ENCODE measurements around the gene SCRN2. TPM values are rescaled to one million over a fixed set of nuclear protein-coding genes. Genes with fewer than 3 reads are reported as not detected.
A peak's percentile ranks its signal among the peaks of the same experiment; 100 is the strongest.

The SCRN2 gene
- total RNA-seq, 1 donor from 2014 or later = 33.1 TPM

- Histone ChIP-seq H3K27me3 (no peaks in the 10 kb centered on the region), H3K4me3 (no peak overlapping the region)
Observed at GRCh38 chr17:47823519-47823918, 17.6 kb downstream of the SCRN2 start.

GRCh38 chr17:47822785-47823184 lies 18.3 kb downstream of the SCRN2 start:
- peaks cover 0 to 53% of the 10 kb centered on the region in 2 donors for H3K36me3 ChIP-seq
- no peak overlapping the region for H3K4me3 ChIP-seq
- intact Hi-C loops (cut with DNase I) = no loop called here
- no peaks in the 10 kb centered on the region for H3K9me3 ChIP-seq
- H3K27me3 ChIP-seq = no peaks in the 10 kb centered on the region
- H3K27ac ChIP-seq = no peak overlapping the region
- TF ChIP-seq CTCF (IDR thresholded peaks at IDR 0.05) = no peak
- TF ChIP-seq POLR2AphosphoS5 (IDR thresholded peaks at IDR 0.05; ENCODE audit: insufficient read depth in 1 of 2, low read depth in 1 of 2) = no peak
- no peak for TF ChIP-seq POLR2A (IDR thresholded peaks at IDR 0.05)
- H3K4me1 ChIP-seq = peaks cover 26% of the 10 kb centered on the region
- no peak for DNase-seq (ENCODE audit: extremely low spot score in 2 of 2)

More at GRCh38 chr17:47823519-47823918, 17.6 kb downstream of the SCRN2 start:
- no peak for DNase-seq (ENCODE audit: extremely low spot score in 2 of 2)
- TF ChIP-seq POLR2AphosphoS5 (IDR thresholded peaks at IDR 0.05; ENCODE audit: insufficient read depth in 1 of 2, low read depth in 1 of 2) (no peak), CTCF (IDR thresholded peaks at IDR 0.05) (no peak), POLR2A (IDR thresholded peaks at IDR 0.05) (no peak)
- Histone ChIP-seq H3K36me3 (peaks cover 0 to 54% of the 10 kb centered on the region in 2 donors), H3K9me3 (no peaks in the 10 kb centered on the region), H3K4me1 (peaks cover 26% of the 10 kb centered on the region), H3K27ac (no peak overlapping the region)
- intact Hi-C loops (cut with DNase I) = no loop called here

- H3K27me3 ChIP-seq = no peaks in the 10 kb centered on the region
- peaks cover 26% of the 10 kb centered on the region for H3K4me1 ChIP-seq
- H3K4me3 ChIP-seq = peak within 1 kb of the TSS; percentile 59 to 69
- H3K27ac ChIP-seq = peak within 1 kb of the TSS; percentile 48
- DNase-seq (ENCODE audit: extremely low spot score in 2 of 2) = no peak
- TF ChIP-seq POLR2A (IDR thresholded peaks at IDR 0.05) (no peak), POLR2AphosphoS5 (IDR thresholded peaks at IDR 0.05; ENCODE audit: insufficient read depth in 1 of 2, low read depth in 1 of 2) (peak in 1 of 2 donors; percentile 55), CTCF (IDR thresholded peaks at IDR 0.05) (peak in 1 of 3 experiments; percentile 15)
- H3K36me3 ChIP-seq = peaks cover 0 to 49% of the 10 kb centered on the region in 2 donors
- intact Hi-C loops (cut with DNase I) = no loop called here
- H3K9me3 ChIP-seq = no peaks in the 10 kb centered on the region
Observed at GRCh38 chr17:47821424-47822391, 19.4 kb downstream of the SCRN2 start, which contains the start of gene OSBPL7. Gene OSBPL7 (minus strand): TSS chr17:47821794. CDS start chr17:47820278, 1,516 bp downstream.

GRCh38 chr17:47821031-47821423 lies 20.0 kb downstream of the SCRN2 start:
- H3K4me3 ChIP-seq = peak overlapping the region; percentile 59 to 69
- no peaks in the 10 kb centered on the region for H3K27me3 ChIP-seq
- H3K36me3 ChIP-seq = peaks cover 0 to 49% of the 10 kb centered on the region in 2 donors
- DNase-seq (ENCODE audit: extremely low spot score in 2 of 2) = no peak
- intact Hi-C loops (cut with DNase I) = no loop called here
- H3K4me1 ChIP-seq = peaks cover 26% of the 10 kb centered on the region
- no peaks in the 10 kb centered on the region for H3K9me3 ChIP-seq
- no peak for TF ChIP-seq POLR2A (IDR thresholded peaks at IDR 0.05)
- TF ChIP-seq POLR2AphosphoS5 (IDR thresholded peaks at IDR 0.05; ENCODE audit: insufficient read depth in 1 of 2, low read depth in 1 of 2) = no peak
- H3K27ac ChIP-seq = peak overlapping the region; percentile 48

- H3K4me1 ChIP-seq = peaks cover 26% of the 10 kb centered on the region
- H3K27ac ChIP-seq = no peak overlapping the region
- no peaks in the 10 kb centered on the region for H3K9me3 ChIP-seq
- TF ChIP-seq CTCF (IDR thresholded peaks at IDR 0.05) = no peak
- TF ChIP-seq POLR2A (IDR thresholded peaks at IDR 0.05) = no peak
- H3K27me3 ChIP-seq = no peaks in the 10 kb centered on the region
- DNase-seq (ENCODE audit: extremely low spot score in 2 of 2) = no peak
- intact Hi-C loops (cut with DNase I) = no loop called here
- H3K36me3 ChIP-seq = peaks cover 0 to 50% of the 10 kb centered on the region in 2 donors
- H3K4me3 ChIP-seq = peak overlapping the region; percentile 59 to 69
Observed at GRCh38 chr17:47820033-47820789, 20.9 kb downstream of the SCRN2 start.
